ENCODE measurements around the gene SAFB2. TPM values are rescaled to one million over a fixed set of nuclear protein-coding genes. Genes with fewer than 3 reads are reported as not detected.

Gene SAFB2
- total and polyA plus RNA-seq, 8 donors = 38.5 to 237 (median 83.7) TPM

DNA sequence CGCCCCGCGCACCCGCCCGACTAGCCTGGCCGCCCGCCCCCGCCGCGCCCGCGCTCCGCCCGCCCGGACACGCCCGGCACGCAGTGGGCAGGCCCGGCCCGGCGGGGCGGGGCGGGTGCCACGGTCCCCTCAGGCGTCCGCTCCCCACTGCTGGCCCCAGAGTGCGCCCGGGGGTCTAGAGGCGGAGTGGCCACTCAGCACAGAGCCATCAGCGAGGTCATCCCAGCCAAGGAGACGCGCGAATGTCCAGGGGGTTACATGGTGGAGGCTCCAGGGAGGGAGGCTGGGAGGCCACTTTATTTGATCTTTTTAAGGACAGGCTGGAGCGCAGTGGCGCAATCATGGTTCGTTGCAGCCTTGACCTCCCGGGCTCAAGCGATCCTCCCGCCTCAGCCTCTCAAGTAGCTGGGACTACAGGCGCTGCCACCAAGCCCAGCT, 54.6 kb downstream of the SAFB2 start:
- Histone ChIP-seq H3K27me3 (peaks cover 0 to 69% (median 26%) of the 10 kb centered on the region in 3 donors), H3K4me3 (peak overlapping the region; percentile 27 to 41 (median 30)), H3K4me1 (peaks cover 0 to 8% (median 5%) of the 10 kb centered on the region in 4 donors), H3K9me3 (peaks cover 0 to 2% (median 0%) of the 10 kb centered on the region in 4 donors), H3K36me3 (no peaks in the 10 kb centered on the region), H3K27ac (no peak overlapping the region)
- peak in 1 of 2 donors; percentile 47 for DNase-seq
- intact Hi-C loops (cut with DNase I; ENCODE audit: low total_unique reads) = no loop called here
- TF ChIP-seq, protein P1, sequence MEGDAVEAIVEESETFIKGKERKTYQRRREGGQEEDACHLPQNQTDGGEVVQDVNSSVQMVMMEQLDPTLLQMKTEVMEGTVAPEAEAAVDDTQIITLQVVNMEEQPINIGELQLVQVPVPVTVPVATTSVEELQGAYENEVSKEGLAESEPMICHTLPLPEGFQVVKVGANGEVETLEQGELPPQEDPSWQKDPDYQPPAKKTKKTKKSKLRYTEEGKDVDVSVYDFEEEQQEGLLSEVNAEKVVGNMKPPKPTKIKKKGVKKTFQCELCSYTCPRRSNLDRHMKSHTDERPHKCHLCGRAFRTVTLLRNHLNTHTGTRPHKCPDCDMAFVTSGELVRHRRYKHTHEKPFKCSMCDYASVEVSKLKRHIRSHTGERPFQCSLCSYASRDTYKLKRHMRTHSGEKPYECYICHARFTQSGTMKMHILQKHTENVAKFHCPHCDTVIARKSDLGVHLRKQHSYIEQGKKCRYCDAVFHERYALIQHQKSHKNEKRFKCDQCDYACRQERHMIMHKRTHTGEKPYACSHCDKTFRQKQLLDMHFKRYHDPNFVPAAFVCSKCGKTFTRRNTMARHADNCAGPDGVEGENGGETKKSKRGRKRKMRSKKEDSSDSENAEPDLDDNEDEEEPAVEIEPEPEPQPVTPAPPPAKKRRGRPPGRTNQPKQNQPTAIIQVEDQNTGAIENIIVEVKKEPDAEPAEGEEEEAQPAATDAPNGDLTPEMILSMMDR (IDR thresholded peaks at IDR 0.05) = no peak
- TF ChIP-seq EP300 (IDR thresholded peaks at IDR 0.05) (no peak), POLR2AphosphoS5 (IDR thresholded peaks at IDR 0.05) (no peak), POLR2A (IDR thresholded peaks at IDR 0.05) (no peak)
- WGBS, 5 donors = 3 to 31% (median 24%) methylated on average over 14 to 40 of the region's 40 CpGs

DNA sequence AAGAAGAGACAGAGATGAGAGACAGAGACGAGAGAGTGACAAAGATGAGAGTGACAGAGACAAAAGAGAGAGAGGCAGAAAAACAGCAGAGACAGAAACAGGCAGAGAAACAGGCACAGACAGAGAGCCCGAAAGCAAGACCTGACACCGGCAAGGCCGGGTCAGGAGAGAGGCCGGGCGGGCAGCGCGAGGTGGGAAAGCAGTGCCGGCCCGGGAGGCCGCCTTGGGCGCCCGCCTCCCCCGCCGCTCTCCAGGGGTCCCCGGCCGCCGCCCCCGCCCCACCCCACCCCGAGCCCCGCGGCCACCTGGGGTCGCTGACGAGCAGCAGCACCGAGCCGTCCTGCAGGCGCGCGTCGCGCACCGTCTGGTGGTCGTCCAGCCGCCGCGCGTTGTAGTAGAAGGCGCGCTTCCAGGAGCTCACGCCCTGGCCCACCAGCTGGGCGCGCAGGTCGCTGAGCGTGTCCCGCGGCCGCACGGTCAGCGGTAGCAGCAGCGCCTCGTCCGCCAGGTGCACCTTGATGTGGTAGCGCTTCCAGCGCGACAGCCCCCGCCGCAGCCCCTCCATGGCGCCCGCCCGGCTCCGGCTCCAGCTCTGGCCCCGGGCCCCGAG, 55.1 kb downstream of the SAFB2 start, which contains the start of gene TINCR:
Gene TINCR, minus strand, starts transcription at position 594 of the 610 bp plus-strand sequence.
- 9 to 17% (median 11%) methylated on average over 28 to 63 of the region's 63 CpGs for WGBS, 5 donors
- TF ChIP-seq, protein P1 (IDR thresholded peaks at IDR 0.05) = no peak
- TF ChIP-seq EP300 (IDR thresholded peaks at IDR 0.05) (no peak), POLR2A (IDR thresholded peaks at IDR 0.05) (no peak), POLR2AphosphoS5 (IDR thresholded peaks at IDR 0.05) (no peak)
- no peak within 1 kb of the TSS for H3K27ac ChIP-seq
- DNase-seq = peak in 1 of 2 donors; percentile 55
- H3K27me3 ChIP-seq = peaks cover 0 to 74% (median 27%) of the 10 kb centered on the region in 3 donors
- peaks cover 0 to 7% (median 0%) of the 10 kb centered on the region in 4 donors for H3K9me3 ChIP-seq
- H3K4me1 ChIP-seq = peaks cover 0 to 8% (median 5%) of the 10 kb centered on the region in 4 donors
- peak within 1 kb of the TSS; percentile 27 to 41 (median 30) for H3K4me3 ChIP-seq
- intact Hi-C loops (cut with DNase I; ENCODE audit: low total_unique reads) = no loop called here
- H3K36me3 ChIP-seq = no peaks in the 10 kb centered on the region

DNA sequence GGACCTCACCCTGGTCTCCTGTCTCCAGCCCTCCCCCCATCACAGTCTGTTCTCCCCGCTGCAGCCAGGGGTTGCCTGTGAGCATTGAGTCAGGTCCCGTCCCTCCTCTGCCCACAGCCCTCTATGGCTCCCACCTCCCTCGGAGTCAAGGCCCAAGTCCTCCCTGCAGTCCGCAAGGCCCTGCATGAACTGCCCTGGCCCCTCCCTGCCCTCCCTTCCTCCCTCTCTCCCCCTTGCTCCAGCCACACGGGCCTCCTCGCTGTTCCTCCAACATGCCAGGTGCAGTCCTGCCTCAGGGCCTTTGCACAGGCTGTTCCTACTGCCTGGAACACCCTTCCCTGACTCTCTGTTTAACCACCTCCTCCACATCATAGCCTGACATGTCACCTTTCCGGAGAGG, 57.6 kb downstream of the SAFB2 start:
- no peak for DNase-seq
- H3K36me3 ChIP-seq = no peaks in the 10 kb centered on the region
- H3K4me1 ChIP-seq = peaks cover 0 to 8% (median 5%) of the 10 kb centered on the region in 4 donors
- no peak overlapping the region for H3K27ac ChIP-seq
- no peak overlapping the region for H3K4me3 ChIP-seq
- intact Hi-C loops (cut with DNase I; ENCODE audit: low total_unique reads) = no loop called here
- 64 to 76% (median 71%) methylated on average over 7 of the region's 7 CpGs for WGBS, 5 donors
- peaks cover 5 to 21% (median 12%) of the 10 kb centered on the region in 4 donors for H3K9me3 ChIP-seq
- TF ChIP-seq, protein P1 (IDR thresholded peaks at IDR 0.05) = no peak
- no peak for TF ChIP-seq POLR2A (IDR thresholded peaks at IDR 0.05)
- no peak for TF ChIP-seq POLR2AphosphoS5 (IDR thresholded peaks at IDR 0.05)
- TF ChIP-seq EP300 (IDR thresholded peaks at IDR 0.05) = no peak
- H3K27me3 ChIP-seq = peaks cover 0 to 98% (median 32%) of the 10 kb centered on the region in 3 donors

DNA sequence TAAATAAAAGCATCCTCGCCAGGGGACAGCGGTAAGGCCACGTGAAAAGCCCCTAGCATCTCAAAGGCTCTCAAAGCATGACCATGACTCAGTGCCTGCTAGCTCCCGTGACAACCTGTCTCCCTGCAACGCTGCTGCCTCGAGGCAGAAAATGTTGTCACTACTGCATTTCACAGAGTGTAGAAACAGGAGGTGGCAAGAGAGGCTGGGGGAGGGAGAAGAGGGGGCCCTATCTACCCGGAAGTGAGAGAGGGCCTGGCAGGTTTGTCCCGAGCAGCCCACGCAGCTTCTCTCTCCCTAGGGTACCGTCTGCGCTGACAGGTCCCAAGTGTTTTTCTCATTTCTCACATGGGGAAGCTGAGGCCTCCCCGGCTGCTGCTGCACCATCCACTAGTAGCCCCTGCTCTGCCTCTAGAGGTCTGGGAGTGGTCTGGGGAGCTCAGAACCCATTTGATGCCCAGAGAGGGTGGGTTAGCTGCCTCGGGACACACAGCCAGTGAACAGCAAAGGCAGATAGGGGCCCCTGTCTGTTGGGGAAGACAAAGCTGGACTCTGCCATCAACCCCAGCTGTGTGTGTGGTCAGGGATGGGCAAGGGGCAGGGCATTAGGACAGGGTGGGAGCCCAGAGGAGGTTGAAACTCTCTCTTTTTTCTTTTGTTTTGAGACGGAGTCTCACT, 58.5 kb downstream of the SAFB2 start:
- intact Hi-C loops (cut with DNase I; ENCODE audit: low total_unique reads) = no loop called here
- Histone ChIP-seq H3K36me3 (no peaks in the 10 kb centered on the region), H3K4me3 (no peak overlapping the region), H3K9me3 (peaks cover 5 to 21% (median 12%) of the 10 kb centered on the region in 4 donors), H3K27ac (no peak overlapping the region), H3K27me3 (peaks cover 0 to 95% (median 37%) of the 10 kb centered on the region in 3 donors), H3K4me1 (peaks cover 0 to 8% (median 5%) of the 10 kb centered on the region in 4 donors)
- TF ChIP-seq EP300 (IDR thresholded peaks at IDR 0.05) (no peak), POLR2A (IDR thresholded peaks at IDR 0.05) (no peak), POLR2AphosphoS5 (IDR thresholded peaks at IDR 0.05) (no peak)
- TF ChIP-seq, protein P1 (IDR thresholded peaks at IDR 0.05) = no peak
- WGBS, 5 donors = 40 to 47% (median 42%) methylated on average over 10 to 14 of the region's 14 CpGs
- DNase-seq = no peak

All from stomach (tissue), 9 donors.